ENCODE data around the gene HK2. TPM values are rescaled to one million over a fixed set of nuclear protein-coding genes. Genes with fewer than 3 reads are reported as not detected.

HK2 gene
- total and polyA plus RNA-seq, 2 experiments from 2014 or later, result 24.2 to 25.3 TPM

- Histone ChIP-seq H4K20me1 (ENCODE audit: insufficient read depth) (no peaks in the 10 kb centered on the region), H3K4me3 (no peak overlapping the region), H3K4me1 (ENCODE audit: insufficient read depth) (peaks cover 35% of the 10 kb centered on the region), H3K27ac (no peak overlapping the region), H3K9me3 (ENCODE audit: low read depth) (no peaks in the 10 kb centered on the region), H2AFZ (no peak overlapping the region), H3K27me3 (replicated peaks; ENCODE audit: insufficient read depth) (no peaks in the 10 kb centered on the region), H3F3A (ENCODE audit: insufficient read depth) (peaks cover 38% of the 10 kb centered on the region), H3K79me2 (ENCODE audit: insufficient read depth) (peaks cover 55% of the 10 kb centered on the region), H3K4me2 (ENCODE audit: unreplicated experiment) (no peak overlapping the region), H3K9me2 (ENCODE audit: insufficient read depth) (no peaks in the 10 kb centered on the region), H3K36me3 (ENCODE audit: low read depth) (peaks cover 36% of the 10 kb centered on the region), H3K9ac (no peak overlapping the region)
- TF ChIP-seq EZH2phosphoT487 (IDR thresholded peaks at IDR 0.05; ENCODE audit: insufficient read depth, low read depth) (no peak), EZH2 (IDR thresholded peaks at IDR 0.05; ENCODE audit: insufficient read depth, poor library complexity, severe bottlenecking) (no peak)
- DNase-seq, result no peak
- WGBS, 2 experiments (ENCODE audit: low coverage in 1 of 2, low lambda C conversion rate in 2 of 2, missing lambda C conversion rate in 2 of 2), result 95 to 96% methylated on average over 6 of the region's 6 CpGs
- in situ Hi-C loops (cut with MboI), result no loop called here
Measured at GRCh38 chr2:74871414-74871813, 37.5 kb downstream of the HK2 start.

DNA sequence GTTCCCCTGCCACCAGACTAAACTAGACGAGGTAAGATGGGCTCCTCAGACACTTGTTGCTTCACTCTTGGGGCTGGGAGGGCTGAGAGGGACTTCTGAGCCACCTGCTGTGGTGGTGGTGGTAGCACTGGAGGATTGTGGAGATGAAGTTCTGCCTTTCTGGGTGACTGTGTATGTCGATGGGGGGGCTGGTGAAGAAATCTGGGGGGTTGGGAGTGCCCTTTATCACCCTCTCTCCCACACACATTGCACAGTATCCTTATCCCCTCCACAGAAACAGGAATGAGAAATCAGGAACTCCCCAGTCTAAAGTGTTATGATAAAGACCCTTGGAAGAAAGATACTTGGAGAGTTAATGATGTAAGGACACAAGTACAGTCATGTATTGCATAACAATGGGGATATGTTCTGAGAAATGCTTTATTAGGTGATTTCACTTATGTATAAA lies 38.5 kb downstream of the HK2 start:
- Histone ChIP-seq H3K79me2 (ENCODE audit: insufficient read depth) (peaks cover 45% of the 10 kb centered on the region), H3K27me3 (replicated peaks; ENCODE audit: insufficient read depth) (no peaks in the 10 kb centered on the region), H3K9me3 (ENCODE audit: low read depth) (no peaks in the 10 kb centered on the region), H3K4me1 (ENCODE audit: insufficient read depth) (peaks cover 32% of the 10 kb centered on the region), H2AFZ (no peak overlapping the region), H3K27ac (no peak overlapping the region), H3K9ac (no peak overlapping the region), H3F3A (ENCODE audit: insufficient read depth) (peaks cover 44% of the 10 kb centered on the region), H3K4me2 (ENCODE audit: unreplicated experiment) (no peak overlapping the region), H3K36me3 (ENCODE audit: low read depth) (peaks cover 46% of the 10 kb centered on the region), H3K9me2 (ENCODE audit: insufficient read depth) (no peaks in the 10 kb centered on the region), H3K4me3 (no peak overlapping the region), H4K20me1 (ENCODE audit: insufficient read depth) (no peaks in the 10 kb centered on the region)
- TF ChIP-seq EZH2phosphoT487 (IDR thresholded peaks at IDR 0.05; ENCODE audit: insufficient read depth, low read depth), result no peak
- TF ChIP-seq EZH2 (IDR thresholded peaks at IDR 0.05; ENCODE audit: insufficient read depth, poor library complexity, severe bottlenecking), result no peak
- in situ Hi-C loops (cut with MboI), result no loop called here
- WGBS, 2 experiments (ENCODE audit: low coverage in 1 of 2, low lambda C conversion rate in 2 of 2, missing lambda C conversion rate in 2 of 2), result 96% methylated on average over 2 of the region's 2 CpGs
- peak; percentile 47 for DNase-seq

DNA sequence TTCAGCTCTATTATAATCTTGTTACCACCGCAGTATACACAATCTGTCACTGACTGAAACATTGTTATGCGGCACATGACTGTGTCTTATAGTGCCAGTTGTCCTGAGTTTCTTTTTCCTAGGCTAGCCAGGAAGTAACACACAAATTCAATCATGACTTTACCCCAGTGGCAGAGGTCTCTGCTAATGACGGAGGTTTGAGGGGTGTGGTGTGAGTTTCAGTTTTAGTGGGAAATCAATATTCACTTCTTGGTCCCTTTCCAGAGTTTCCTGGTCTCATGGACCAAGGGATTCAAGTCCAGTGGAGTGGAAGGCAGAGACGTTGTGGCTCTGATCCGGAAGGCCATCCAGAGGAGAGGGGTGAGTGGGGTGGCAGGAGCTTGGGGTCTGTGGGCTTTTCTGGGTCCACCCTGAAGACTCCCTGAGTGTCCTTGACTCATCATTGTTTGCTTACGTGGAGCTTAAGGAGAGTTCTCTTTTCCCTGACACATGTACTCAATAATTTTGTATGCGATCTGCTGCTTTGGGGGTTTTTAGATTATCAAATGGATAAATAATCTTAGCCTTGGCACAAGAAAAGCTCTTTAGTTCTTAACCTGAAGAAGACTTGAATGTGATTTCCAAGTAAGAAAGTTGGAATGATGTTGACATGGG lies 39.2 kb downstream of the HK2 start:
- no peak for TF ChIP-seq EZH2phosphoT487 (IDR thresholded peaks at IDR 0.05; ENCODE audit: insufficient read depth, low read depth)
- TF ChIP-seq EZH2 (IDR thresholded peaks at IDR 0.05; ENCODE audit: insufficient read depth, poor library complexity, severe bottlenecking), result no peak
- Histone ChIP-seq H3K9ac (no peak overlapping the region), H3K4me3 (no peak overlapping the region), H3K4me2 (ENCODE audit: unreplicated experiment) (no peak overlapping the region), H2AFZ (no peak overlapping the region), H3K4me1 (ENCODE audit: insufficient read depth) (peaks cover 25% of the 10 kb centered on the region), H4K20me1 (ENCODE audit: insufficient read depth) (no peaks in the 10 kb centered on the region), H3F3A (ENCODE audit: insufficient read depth) (peaks cover 43% of the 10 kb centered on the region), H3K27me3 (replicated peaks; ENCODE audit: insufficient read depth) (no peaks in the 10 kb centered on the region), H3K9me3 (ENCODE audit: low read depth) (no peaks in the 10 kb centered on the region), H3K9me2 (ENCODE audit: insufficient read depth) (no peaks in the 10 kb centered on the region), H3K79me2 (ENCODE audit: insufficient read depth) (peaks cover 42% of the 10 kb centered on the region), H3K36me3 (ENCODE audit: low read depth) (peaks cover 52% of the 10 kb centered on the region), H3K27ac (no peak overlapping the region)
- in situ Hi-C loops (cut with MboI), result no loop called here
- DNase-seq, result no peak
- 96 to 97% methylated on average over 7 of the region's 7 CpGs for WGBS, 2 experiments (ENCODE audit: low coverage in 1 of 2, low lambda C conversion rate in 2 of 2, missing lambda C conversion rate in 2 of 2)

GRCh38 chr2:74873678-74874640 lies 40.0 kb downstream of the HK2 start:
- in situ Hi-C loops (cut with MboI), result no loop called here

More at GRCh38 chr2:74873678-74874640, 40.0 kb downstream of the HK2 start:
- Histone ChIP-seq H3K79me2 (ENCODE audit: insufficient read depth) (peaks cover 37% of the 10 kb centered on the region), H3K4me2 (ENCODE audit: unreplicated experiment) (peak overlapping the region; percentile 20), H3K4me3 (no peak overlapping the region), H3K9me2 (ENCODE audit: insufficient read depth) (no peaks in the 10 kb centered on the region), H3F3A (ENCODE audit: insufficient read depth) (peaks cover 35% of the 10 kb centered on the region), H3K4me1 (ENCODE audit: insufficient read depth) (peaks cover 24% of the 10 kb centered on the region), H3K9ac (peak overlapping the region; percentile 71), H3K36me3 (ENCODE audit: low read depth) (peaks cover 46% of the 10 kb centered on the region), H4K20me1 (ENCODE audit: insufficient read depth) (no peaks in the 10 kb centered on the region), H3K27me3 (replicated peaks; ENCODE audit: insufficient read depth) (no peaks in the 10 kb centered on the region), H2AFZ (no peak overlapping the region), H3K9me3 (ENCODE audit: low read depth) (no peaks in the 10 kb centered on the region), H3K27ac (peak overlapping the region; percentile 94)
- TF ChIP-seq EZH2 (IDR thresholded peaks at IDR 0.05; ENCODE audit: insufficient read depth, poor library complexity, severe bottlenecking) (no peak), EZH2phosphoT487 (IDR thresholded peaks at IDR 0.05; ENCODE audit: insufficient read depth, low read depth) (no peak)
- DNase-seq, result no peak
- 94% methylated on average over 19 to 26 of the region's 26 CpGs for WGBS, 2 experiments (ENCODE audit: low coverage in 1 of 2, low lambda C conversion rate in 2 of 2, missing lambda C conversion rate in 2 of 2)

Data from GM23248 (cell line).